HG03565 (cell line): ENCODE results near the gene GPR155.

Experiments
- ATAC-seq: cut with Tn5 transposase; IDR thresholded peaks from one replicate; pipeline ENCODE4 v1.9.1; 2021; ENCODE audit warnings: mild to moderate bottlenecking, moderate library complexity; ENCODE audit not compliant: unreplicated experiment

GPR155 gene, protein sequence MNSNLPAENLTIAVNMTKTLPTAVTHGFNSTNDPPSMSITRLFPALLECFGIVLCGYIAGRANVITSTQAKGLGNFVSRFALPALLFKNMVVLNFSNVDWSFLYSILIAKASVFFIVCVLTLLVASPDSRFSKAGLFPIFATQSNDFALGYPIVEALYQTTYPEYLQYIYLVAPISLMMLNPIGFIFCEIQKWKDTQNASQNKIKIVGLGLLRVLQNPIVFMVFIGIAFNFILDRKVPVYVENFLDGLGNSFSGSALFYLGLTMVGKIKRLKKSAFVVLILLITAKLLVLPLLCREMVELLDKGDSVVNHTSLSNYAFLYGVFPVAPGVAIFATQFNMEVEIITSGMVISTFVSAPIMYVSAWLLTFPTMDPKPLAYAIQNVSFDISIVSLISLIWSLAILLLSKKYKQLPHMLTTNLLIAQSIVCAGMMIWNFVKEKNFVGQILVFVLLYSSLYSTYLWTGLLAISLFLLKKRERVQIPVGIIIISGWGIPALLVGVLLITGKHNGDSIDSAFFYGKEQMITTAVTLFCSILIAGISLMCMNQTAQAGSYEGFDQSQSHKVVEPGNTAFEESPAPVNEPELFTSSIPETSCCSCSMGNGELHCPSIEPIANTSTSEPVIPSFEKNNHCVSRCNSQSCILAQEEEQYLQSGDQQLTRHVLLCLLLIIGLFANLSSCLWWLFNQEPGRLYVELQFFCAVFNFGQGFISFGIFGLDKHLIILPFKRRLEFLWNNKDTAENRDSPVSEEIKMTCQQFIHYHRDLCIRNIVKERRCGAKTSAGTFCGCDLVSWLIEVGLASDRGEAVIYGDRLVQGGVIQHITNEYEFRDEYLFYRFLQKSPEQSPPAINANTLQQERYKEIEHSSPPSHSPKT

DNA sequence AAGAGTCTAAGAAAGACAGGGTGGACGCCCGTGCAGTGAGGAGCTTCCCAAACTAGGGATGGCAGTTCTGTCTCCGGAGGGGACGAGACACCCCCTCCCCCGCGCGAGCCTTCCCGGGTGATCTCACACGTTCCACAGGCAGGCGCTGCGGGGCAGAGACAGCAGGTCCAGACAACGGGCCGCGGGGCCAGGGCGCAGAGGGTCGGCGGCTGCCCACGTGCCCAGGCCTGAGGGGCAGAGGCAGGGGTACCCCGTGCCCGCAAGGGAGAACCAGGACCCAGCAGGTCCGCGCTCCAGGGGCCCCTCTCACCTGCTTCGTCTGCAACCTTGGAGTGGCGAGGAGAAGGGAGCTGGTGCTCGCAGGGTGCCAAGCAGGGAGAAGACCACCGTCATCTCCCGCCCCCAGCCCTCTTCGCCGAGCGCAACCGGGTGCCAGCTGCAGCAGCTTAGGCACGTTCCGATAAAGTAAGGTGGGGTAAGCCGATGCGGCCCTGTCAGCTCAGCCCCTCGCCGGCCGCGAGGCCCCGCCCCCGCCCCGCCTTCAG is at the start of gene GPR155:
Gene GPR155, minus strand, starts transcription at position 467 of the 545 bp plus-strand sequence. CDS start 5,073 bp downstream, outside the sequence.
- peak; percentile 10 for ATAC-seq

DNA sequence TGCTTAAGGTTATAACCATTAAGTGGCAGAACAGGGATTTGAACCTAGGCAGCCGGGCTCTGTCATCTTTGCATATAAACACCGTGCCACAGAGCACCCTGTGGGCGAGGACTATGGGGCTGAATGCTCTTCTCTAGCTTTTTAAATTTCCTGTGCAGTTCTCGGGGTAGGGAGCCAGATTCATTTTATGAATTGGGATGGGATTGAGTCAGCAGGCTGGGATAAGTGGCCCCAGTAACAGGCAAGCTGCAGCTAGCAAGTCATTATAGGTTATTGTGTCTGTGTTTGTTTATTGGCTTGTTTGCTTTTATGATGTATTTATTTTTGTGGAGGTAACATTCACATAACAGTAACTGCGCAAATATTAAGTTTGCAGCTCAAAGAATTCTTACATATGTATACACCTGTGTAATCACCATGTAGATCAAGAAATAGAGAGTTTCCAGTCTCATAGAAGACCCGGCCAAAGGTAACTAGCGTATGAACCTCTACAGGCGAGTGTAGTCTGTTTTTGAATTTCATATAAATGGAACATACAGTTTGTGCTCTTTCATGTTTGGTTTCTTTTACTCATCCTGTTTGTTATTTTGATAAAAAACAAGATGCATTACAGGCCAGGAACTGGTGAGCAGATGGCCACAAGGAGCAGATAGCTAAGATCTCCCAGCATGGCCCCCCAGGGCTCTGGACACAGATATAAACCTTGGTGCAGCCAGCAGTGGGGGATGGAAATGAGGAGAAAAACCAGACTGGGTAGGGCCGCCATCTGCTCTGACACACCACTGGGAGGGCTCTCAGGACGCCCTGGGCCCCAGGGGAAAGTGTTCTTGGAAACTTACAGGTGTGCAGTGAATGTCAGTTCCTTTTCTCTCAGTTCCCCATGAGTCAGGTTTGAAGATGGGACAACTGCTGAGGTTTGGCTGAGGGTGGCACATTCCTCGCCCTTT is 49.2 kb upstream of the GPR155 start:
- no peak for ATAC-seq

DNA sequence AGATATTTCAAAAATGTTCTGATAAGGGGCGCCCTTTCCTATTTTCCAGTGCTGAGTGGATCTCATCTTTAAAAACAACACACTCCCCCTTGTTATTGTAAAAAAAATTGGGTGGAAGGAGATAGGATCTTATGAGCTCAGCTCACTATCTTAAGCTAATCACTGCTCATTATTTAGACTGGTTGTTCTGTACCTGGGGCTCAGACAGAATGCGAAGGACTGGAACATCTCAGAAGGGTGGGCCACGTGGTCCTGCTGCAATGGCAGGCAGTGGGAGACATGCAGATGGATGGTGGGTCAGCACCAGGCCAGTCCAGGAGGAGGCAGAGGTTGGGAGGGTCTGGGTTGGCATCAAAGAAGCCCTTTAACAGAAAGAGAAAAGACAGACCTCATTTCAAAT is 48.3 kb upstream of the GPR155 start:
- ATAC-seq, result no peak

DNA sequence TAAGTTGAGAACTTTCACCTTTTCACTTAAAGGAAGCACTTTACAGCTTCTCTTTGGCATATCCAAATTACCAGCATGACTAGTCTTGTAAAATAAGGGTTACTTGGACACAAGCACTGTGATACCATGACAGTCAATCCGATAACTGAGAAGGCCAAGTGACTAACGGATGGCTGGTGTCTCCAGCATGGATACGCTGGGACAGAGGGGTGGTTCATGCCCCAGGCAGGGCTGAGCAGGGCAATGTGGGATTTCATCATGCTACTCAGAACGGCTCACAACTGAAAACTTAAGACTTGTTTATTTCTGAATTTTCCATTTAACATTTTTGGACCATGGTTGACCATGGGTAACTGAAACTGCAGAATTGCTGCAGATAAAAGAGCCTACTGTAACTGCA is 43.1 kb upstream of the GPR155 start:
- no peak for ATAC-seq

DNA sequence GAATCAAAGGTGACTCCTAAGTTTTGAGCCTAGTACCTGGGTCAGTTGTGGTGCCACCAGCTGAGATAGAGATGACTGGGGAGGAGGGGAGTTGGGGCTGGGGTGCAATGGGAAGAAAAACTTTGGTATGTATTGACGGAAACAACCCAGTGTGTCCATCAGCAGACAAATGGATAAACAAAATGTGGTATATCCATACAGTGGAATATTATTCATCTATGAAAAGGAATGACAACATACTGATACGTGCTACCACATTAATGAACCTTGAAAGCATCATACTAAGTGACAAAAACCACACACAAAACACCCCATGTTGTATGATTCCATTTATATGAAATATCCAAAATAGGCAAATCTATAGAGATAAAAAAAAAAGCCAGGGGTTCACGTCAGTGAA is 41.1 kb upstream of the GPR155 start:
- no peak for ATAC-seq

DNA sequence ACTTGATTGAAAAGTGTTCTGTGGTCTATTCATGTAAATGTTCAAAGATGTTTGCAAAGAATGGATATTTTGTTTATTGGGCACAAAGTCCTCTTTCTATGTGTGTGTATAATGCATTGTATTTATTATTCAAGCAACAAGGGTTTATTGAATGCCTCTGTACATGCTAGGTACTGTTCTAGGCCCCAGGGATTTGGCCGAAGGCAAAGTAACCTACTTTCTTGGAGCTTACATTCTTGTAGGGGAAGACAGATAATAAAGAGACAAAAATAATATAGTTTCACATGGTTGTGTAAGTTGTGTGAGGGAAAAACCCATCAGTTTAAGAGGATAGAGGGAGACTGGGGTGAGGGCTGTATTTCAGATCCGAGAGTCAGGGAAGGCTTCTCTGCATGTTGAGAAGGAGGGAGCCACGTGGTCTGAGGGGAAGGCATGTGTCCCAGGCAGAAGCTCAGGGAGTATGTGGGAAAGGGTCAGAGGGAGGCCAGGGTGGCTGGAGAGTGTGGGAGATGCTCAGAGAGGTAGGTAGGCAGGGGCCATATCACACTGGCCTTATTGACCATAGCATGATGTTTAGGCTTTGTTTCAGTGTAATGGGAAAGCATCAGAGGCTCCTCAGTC is 40.4 kb upstream of the GPR155 start:
- ATAC-seq, result no peak

DNA sequence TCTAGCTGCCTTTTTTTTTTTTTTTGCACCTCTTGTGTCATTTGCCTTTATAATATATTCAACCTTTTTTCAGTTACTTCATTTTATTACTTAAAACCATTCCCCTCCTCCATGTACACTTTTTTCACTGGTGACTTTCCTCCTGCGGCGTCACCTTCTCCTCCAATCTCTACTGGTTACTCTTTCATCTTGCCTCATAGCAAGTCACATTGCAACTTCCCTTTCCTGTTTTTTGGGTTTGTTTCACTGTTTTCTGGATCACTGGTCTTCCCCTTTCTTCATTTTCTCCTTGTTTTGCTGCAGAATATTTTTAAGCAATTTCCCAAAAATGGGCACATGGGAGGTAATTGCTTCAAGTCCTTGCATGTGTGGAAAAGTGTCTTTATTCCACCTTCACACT is 37.7 kb upstream of the GPR155 start:
- ATAC-seq, result no peak

DNA sequence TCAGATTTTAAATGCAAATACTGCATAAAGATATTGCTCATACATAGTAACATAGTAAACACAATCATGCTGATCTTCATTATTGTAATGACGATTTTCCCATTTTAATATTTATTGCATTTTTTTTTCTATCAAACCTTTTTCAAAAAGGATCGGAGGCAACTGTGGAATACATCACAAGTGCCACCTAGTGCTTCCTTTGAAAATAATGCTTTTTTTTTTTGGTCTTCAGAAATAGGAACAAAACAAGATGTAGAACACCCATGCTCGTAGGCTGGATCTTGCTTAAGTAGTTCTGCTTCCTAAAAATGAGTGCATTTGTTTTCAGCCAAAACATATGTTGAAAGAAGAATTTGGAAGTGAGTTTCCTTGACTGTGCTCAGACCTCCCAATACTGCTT is 35.7 kb upstream of the GPR155 start:
- ATAC-seq, result no peak

DNA sequence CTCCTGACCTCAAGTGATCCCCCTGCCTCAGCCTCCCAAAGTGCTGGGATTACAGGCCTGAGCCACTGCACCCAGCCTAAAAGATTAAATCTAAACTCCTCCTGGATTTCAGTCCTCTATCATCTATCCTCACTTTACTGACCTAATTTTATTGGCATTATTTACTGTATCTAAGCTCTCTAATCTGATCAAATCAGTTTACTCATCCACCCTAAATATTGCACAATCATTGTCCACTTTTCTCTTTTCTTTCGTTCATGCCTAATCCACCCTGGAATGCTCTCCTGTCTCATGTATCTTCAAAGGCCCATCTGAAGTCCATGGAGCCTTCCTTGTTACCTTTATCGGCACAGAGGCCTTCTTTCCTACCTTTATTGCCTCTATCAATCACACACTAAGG is 31.6 kb upstream of the GPR155 start:
- ATAC-seq, result no peak

DNA sequence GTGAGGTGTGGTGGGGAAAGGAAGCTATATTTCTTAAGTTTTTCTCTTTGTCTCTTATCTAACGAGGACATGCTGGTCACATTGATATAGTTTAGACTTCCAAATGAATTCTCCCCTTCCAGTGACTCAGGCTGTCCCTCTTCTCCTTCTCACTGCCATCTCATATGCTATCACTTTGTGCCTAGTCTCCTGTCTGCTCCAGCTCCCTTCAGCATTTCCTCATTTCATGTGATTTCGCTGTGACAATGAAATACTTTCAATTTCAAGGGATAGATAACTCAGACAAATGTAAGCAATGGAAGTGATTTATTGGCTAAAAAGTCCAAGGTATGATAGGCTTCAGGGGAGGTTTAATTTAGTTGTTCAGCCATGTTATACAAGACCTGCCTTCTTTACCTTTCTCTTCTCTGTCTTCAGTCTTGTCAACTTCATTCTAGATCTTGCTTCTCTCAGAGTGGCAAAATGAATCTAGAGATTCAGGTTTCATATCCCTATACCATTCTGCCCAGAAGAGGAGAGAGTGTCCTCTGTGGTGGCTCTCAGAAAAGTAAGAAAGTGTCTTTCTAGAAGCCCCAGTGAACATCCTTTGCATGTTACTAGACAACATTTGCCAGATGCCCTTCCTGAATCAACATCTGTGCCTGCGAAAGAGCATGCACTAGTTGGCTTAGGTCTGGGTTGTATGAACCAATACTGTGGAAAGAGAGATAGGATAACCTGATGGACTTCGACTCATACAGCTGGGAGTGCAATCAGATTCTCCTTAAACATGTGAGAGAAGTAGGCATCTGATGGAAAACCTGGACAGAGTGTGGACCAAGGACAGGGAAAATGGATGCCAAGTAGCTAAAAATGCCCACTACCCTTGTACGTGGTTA is 29.9 kb upstream of the GPR155 start:
- ATAC-seq, result no peak

DNA sequence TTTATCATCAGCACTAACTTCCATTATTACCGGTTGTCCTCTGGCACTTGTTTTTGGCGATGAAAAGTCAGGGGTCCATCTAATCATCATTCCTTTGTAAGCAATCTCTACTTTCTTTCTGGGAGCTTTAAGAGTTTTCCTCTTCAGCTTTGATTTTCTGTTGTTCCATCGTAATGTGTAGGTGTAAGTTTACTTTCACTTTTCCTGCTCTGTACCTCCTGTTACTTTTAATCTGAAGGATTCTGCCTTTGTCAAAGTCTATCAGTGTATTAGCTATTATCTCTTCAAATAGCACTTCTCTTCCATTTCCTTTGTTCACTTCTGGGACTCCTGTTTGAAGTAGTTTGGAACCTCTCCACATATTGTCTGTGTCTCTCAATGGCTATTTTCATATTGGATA is 25.5 kb upstream of the GPR155 start:
- no peak for ATAC-seq

DNA sequence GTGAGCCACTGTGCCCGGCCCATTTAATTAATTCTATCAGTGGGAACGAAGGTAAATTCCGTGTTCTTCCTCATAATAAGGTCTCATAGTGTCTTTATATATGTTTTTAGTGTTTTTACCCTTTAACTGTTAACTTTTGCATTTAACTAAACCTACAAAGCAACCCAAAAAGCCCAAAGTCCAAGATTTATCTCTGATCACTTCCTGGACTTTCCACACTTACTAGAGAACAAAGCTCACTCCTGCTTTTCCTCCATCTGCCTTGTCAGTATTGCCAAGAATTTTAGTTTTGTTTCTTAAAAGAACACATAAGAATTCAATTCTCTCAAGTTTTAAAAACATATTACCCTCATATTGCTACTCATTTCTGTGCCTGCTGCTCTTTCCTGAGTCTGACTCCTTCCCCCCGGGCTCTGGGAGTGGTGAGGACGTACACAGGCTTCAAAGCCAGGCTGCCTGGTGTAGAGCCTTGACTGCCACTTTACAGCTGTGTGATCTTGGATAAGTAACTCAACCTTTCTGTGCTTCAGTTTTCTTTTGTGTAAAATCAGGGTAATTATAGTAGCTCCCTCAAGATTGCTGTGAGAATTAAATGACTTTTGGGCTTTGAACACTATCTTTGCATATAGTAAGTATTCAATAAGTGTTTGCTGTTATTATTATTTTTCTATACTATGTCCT is 24.9 kb upstream of the GPR155 start:
- no peak for ATAC-seq

DNA sequence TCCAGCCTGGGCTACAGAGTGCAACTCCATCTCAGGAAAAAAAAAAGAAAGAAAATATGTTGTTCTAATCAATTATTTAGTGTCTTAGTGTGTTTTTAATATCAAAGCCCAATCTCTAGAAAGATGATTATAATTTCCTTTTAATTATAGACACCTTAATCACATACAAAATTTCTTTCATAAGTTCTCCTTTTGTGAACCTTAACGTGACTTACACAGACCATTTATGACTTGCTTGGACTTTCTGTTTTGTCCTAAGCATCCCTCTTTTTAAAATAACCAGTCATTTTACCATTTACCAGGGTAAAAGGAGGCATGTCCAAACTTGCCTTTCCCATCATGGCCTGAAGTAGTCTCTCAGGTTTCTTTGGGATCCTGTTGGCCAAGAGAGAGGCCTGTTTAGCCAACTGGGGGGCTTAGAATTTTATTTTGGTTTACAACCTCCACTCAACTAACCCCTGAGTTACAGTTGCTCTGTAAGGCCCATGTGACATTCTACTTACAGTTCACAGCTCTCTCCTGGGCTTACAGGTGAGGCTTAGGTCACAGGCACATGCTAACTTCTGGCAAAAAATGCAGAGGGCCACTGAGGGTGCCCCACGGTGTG is 23.9 kb upstream of the GPR155 start:
- ATAC-seq, result no peak

DNA sequence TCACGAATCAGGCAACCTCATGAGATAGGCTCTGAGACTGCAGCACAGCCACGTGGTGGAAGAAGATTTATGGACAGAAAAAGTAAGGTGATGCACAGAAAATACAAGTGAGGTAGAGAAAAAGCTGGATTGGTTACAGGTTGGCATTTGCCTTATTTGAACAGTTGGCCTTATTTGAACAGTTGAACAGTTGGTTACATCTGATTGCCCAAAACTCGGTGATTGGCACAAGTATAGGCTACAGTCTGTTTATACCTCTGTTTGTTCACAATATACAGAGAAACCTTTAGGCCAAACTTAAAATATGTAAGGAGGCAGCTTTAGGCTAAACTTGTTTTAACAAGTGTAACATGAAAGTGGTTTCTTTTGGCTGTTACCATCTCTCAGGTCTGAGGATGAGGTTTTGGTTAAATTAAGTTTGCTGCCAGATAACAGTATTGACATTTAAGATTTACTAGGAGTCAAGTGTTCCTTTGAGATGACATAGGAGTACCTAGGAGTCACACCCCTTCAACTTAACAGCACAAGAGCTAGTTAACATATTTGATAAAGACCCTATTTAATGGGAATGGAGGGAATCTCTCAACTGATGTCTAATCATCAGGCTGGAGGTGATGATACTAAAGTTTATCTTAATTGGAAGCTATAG is 16.5 kb upstream of the GPR155 start:
- no peak for ATAC-seq

DNA sequence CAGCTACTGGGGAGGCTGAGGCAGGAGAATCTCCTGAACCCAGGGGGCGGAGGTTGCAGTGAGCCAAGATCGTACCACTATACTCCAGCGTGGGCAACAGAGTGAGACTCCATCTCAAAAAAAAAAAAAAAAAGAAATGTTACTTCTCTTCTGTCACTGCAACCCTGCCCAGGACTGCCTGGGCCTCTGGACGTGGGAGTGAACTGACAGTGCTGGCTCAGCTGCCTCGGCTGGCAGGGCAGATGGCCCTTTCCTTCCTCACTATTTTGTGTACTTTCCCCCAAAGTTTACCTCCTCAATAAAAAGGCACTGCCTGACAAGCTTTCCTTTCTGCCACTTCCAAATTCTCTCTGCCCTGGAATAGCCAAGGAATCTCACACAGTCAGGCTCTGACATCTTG is 12.5 kb upstream of the GPR155 start:
- no peak for ATAC-seq

DNA sequence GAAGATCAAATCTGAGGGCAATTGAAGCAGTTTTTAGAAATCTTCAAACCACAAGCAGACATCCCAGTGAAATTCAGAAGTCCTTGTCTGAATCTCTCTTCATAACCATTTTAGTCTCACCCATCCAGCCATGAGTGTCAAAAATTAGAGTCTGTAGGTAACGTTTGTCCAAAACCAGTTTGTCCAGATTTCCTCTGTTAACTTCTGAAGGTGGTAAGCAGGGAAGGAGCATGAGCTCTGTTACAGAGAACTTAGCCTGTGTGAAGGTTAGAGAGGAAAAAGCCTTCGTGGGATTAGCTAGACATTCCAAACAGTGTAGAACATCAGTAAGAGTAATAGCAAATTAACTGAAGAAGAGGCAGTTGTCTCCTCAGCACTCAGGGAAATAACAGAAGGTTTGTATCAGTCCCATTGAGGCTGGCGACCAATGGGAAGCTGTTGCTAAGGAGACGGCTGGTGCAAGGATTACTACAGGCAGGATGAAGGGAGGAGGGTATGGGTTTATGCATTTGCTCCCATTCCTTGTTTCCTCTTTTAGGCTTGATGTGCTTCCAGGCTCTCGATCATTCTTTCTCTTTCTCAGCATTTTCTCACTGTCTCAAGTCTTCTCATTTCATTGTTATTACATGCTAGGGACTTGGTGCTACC is 8.7 kb upstream of the GPR155 start:
- ATAC-seq, result no peak
